Brain microvascular endothelial cell (primary cell): Measurements from ENCODE around the gene SIGLEC8.
"Not testable (repeated sequence)": the region's sequence is repeated elsewhere in the genome, so short reads cannot be mapped to it uniquely, and the experiment has no call there.

Experiments
- DNase-seq: peaks from one replicate; pipeline ENCODE4 v3.0.0-alpha.2; 2020
- H3K27ac ChIP-seq: fragments of 250-450 bp; sonication (Bioruptor Pico); 2 replicates; pipeline ENCODE4 v1.5.1; 2020; ENCODE audit warnings: mild to moderate bottlenecking, moderate library complexity
- H3K27me3 ChIP-seq: fragments of 250-450 bp; sonication (Bioruptor Pico); replicated peaks from 2 replicates; pipeline ENCODE4 v1.5.1; 2020; ENCODE audit warnings: mild to moderate bottlenecking
- H3K36me3 ChIP-seq: fragments of 250-450 bp; sonication (Bioruptor Pico); replicated peaks from 2 replicates; pipeline ENCODE4 v1.5.1; 2020; ENCODE audit warnings: mild to moderate bottlenecking
- H3K4me3 ChIP-seq: 2 replicates; pipeline ENCODE4 v1.5.1; 2011; ENCODE audit warnings: low read depth, mild to moderate bottlenecking, control low read depth, low read length, moderate library complexity
- CTCF ChIP-seq: IDR thresholded peaks from 2 replicates; pipeline ENCODE4 v1.5.1; 2011; ENCODE audit warnings: low read depth, mild to moderate bottlenecking, moderate library complexity, low read length, control low read depth, inconsistent platforms; ENCODE audit errors: missing control alignments
- in situ Hi-C: cut with HindIII; loops from 2 replicates; pipeline ENCODE4 v1.10.0; 2017; ENCODE audit warnings: low sequenced_read_pairs, low pct_ligation_motif_present

Gene SIGLEC8

DNA sequence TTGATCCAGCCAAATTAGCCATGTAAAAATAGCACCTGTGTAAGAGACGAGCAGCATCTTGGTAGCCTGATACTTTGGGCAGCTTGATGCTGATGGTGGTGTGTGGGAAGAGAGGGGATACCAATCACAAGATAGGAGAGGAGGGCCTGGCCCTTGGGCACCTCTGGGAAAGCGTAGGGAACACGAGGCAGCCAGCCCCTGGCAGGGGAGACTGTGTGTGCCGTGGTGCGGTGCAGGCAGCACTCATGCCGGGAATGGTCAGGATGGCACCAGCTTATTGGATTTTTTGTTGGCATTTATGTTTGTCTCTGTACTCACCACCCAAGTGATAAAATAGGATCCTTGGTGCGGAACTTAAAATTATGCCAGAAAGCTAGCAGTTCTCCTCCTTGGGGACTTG lies 10.2 kb downstream of the SIGLEC8 start:
- DNase-seq: no peak
- Histone ChIP-seq H3K27ac (no peak overlapping the region), H3K27me3 (no peaks in the 10 kb centered on the region), H3K36me3 (no peaks in the 10 kb centered on the region), H3K4me3 (no peak overlapping the region)
- in situ Hi-C loops: no loop called here
- TF ChIP-seq CTCF: no peak

DNA sequence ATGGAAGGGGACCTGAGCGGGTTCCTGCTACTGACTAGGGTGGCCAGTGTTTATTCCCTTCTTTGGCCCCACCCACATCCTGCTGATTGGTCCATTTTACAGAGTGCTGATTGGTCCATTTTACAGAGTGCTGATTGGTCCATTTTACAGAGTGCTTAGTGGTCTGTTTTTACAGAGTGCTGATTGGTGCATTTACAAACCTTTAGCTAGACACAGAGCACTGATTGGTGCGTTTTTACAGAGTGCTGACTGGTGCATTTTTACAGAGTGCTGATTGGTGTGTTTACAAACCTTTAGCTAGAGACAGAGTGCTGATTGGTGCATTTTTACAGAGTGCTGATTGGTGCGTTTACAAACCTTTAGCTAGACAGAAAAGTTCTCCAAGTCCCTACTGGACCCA lies 10.7 kb downstream of the SIGLEC8 start:
- H3K27ac ChIP-seq, DNase-seq, in situ Hi-C loops, H3K36me3 ChIP-seq, H3K4me3 ChIP-seq, H3K27me3 ChIP-seq: not testable (repeated sequence)

DNA sequence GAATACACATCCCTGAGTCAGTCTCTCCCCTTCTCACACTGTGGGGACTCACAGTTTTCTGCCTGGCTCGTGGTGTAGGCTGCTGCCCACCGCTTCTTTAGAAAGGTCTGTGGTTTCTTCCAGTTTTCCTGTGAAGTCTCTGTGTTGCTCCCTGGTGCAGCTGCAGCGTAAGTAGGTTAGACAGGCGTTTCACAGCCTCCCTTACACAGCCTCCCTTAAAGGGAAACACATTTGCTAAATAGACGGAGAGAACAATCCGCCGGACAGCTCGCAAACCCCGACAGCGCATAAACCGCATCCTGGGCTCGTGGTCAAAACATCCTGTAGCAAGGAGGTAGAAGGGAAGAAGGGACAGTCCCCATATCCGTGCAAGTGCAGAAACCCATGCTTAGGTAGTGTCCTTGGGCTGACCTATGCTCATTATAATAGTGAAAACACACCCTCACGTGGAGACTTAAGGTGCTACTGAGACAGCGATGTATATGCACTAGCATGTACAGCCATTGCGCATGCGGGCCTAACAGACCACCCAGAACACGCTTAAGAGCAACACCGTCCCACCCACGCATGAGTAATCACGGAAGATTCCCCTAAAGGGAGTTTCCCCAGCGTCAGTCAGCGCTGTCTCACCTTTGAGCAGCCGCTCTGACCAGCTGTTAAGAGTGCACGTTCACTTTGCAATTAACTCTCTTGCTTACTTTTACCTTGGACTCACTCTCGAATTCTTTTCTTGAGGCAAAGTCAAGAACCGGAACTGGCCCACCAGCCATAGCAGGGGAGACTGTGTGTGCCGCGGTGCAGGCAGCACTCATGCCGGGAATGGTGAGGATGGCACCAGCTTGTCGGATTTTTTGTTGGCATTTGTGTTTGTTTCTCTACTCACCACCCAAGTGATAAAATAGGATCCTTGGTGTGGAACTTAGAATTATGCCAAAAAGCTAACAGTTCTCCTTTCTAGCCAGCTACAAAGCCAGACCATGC lies 16.6 kb downstream of the SIGLEC8 start:
- Histone ChIP-seq H3K4me3 (no peak overlapping the region), H3K36me3 (no peaks in the 10 kb centered on the region), H3K27ac (no peak overlapping the region), H3K27me3 (no peaks in the 10 kb centered on the region)
- in situ Hi-C loops: no loop called here
- no peak for TF ChIP-seq CTCF
- DNase-seq: no peak

DNA sequence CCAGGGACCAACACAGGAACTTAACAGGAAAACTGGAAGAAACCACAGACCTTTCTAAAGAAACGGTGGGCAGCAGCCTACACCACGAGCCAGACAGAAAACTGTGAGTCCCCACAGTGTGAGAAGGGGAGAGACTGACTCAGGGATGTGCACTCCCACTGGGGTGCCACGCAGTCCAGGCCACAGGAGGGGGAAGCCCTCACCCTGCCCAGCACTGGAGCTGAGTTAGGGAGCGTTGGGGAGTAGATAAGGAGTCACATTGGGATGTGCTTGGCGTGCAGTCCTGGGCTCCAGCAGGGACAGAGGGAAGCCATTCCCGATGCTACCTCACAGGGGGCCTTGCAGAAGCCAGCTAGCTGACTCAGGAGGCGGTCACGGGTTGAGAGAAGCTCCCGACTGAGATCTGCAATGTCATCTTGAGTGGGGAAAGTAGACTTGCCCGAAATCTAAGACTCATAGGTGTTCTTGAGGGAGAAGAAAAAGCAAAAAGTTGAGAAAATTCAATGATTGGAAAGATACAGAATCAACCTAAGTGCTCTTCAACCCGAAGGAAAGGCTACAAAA lies 17.3 kb downstream of the SIGLEC8 start:
- no peak for TF ChIP-seq CTCF
- no peaks in the 10 kb centered on the region for H3K36me3 ChIP-seq
- no peak overlapping the region for H3K27ac ChIP-seq
- H3K27me3 ChIP-seq: no peaks in the 10 kb centered on the region
- no peak for DNase-seq
- in situ Hi-C loops: no loop called here
- no peak overlapping the region for H3K4me3 ChIP-seq

- TF ChIP-seq CTCF: no peak
- Histone ChIP-seq H3K4me3 (no peak overlapping the region), H3K27ac (no peak overlapping the region), H3K36me3 (no peaks in the 10 kb centered on the region), H3K27me3 (no peaks in the 10 kb centered on the region)
- DNase-seq: no peak
- in situ Hi-C loops: no loop called here
Observed at GRCh38 chr19:51440052-51440451, 18.2 kb downstream of the SIGLEC8 start.

GRCh38 chr19:51439021-51439465 lies 19.2 kb downstream of the SIGLEC8 start:
- DNase-seq: no peak
- H3K4me3 ChIP-seq: no peak overlapping the region
- in situ Hi-C loops: no loop called here
- H3K36me3 ChIP-seq: no peaks in the 10 kb centered on the region
- no peak overlapping the region for H3K27ac ChIP-seq
- TF ChIP-seq CTCF: no peak
- no peaks in the 10 kb centered on the region for H3K27me3 ChIP-seq
